Measurements from ENCODE around the gene CHST11.

DNA sequence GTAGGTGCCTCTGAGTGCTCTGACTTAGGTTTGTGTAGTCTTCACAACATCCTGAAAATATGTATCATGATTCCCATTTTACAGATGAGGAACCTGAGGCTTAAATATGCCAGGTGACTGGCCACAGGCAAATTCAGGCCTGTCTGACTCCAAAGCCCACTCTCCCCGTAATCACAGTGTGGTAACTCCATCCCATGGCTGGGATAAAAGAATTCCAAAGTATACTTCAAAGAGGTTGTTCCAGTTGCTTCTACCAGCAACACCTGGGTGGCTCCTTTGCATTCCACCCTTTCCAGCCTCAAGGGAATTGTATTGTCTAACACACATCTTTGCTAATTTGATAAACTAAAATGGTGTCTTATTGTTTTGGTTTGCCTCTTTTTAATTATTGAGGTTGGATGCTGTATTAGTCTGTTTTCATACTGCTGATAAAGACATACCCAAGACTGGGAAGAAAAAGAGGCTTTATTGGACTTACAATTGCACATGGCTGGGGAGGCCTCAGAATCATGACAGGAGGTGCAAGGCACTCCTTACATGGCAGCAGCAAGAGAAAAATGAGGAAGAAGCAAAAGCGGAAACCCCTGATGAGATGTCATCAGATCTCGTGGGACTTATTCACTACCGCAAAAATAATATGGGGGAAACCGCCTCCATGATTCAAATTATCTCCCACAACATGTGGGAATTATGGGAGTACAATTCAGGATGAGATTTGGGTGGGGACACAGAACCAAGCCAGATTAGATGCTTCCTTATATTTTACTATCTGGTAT, 9.9 kb upstream of the CHST11 start:
- TF ChIP-seq HNF4A (conservative IDR thresholded peaks at IDR 0.05) (no peak), YY1 (IDR thresholded peaks at IDR 0.05) (no peak), SP1 (IDR thresholded peaks at IDR 0.05) (no peak), FOXA1 (IDR thresholded peaks at IDR 0.05) (no peak), JUND (IDR thresholded peaks at IDR 0.05) (no peak), GABPA (IDR thresholded peaks at IDR 0.05 in 1 of 2, conservative IDR thresholded peaks at IDR 0.05 in 1 of 2) (no peak), TAF1 (conservative IDR thresholded peaks at IDR 0.05) (no peak), RAD21 (IDR thresholded peaks at IDR 0.05) (no peak), NR2F2 (IDR thresholded peaks at IDR 0.05) (no peak)
- TF ChIP-seq, protein P1, sequence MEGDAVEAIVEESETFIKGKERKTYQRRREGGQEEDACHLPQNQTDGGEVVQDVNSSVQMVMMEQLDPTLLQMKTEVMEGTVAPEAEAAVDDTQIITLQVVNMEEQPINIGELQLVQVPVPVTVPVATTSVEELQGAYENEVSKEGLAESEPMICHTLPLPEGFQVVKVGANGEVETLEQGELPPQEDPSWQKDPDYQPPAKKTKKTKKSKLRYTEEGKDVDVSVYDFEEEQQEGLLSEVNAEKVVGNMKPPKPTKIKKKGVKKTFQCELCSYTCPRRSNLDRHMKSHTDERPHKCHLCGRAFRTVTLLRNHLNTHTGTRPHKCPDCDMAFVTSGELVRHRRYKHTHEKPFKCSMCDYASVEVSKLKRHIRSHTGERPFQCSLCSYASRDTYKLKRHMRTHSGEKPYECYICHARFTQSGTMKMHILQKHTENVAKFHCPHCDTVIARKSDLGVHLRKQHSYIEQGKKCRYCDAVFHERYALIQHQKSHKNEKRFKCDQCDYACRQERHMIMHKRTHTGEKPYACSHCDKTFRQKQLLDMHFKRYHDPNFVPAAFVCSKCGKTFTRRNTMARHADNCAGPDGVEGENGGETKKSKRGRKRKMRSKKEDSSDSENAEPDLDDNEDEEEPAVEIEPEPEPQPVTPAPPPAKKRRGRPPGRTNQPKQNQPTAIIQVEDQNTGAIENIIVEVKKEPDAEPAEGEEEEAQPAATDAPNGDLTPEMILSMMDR (IDR thresholded peaks at IDR 0.05; ENCODE audit: low read depth, low read length, missing input control) = no peak
- TF ChIP-seq, protein P2, sequence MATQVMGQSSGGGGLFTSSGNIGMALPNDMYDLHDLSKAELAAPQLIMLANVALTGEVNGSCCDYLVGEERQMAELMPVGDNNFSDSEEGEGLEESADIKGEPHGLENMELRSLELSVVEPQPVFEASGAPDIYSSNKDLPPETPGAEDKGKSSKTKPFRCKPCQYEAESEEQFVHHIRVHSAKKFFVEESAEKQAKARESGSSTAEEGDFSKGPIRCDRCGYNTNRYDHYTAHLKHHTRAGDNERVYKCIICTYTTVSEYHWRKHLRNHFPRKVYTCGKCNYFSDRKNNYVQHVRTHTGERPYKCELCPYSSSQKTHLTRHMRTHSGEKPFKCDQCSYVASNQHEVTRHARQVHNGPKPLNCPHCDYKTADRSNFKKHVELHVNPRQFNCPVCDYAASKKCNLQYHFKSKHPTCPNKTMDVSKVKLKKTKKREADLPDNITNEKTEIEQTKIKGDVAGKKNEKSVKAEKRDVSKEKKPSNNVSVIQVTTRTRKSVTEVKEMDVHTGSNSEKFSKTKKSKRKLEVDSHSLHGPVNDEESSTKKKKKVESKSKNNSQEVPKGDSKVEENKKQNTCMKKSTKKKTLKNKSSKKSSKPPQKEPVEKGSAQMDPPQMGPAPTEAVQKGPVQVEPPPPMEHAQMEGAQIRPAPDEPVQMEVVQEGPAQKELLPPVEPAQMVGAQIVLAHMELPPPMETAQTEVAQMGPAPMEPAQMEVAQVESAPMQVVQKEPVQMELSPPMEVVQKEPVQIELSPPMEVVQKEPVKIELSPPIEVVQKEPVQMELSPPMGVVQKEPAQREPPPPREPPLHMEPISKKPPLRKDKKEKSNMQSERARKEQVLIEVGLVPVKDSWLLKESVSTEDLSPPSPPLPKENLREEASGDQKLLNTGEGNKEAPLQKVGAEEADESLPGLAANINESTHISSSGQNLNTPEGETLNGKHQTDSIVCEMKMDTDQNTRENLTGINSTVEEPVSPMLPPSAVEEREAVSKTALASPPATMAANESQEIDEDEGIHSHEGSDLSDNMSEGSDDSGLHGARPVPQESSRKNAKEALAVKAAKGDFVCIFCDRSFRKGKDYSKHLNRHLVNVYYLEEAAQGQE (IDR thresholded peaks at IDR 0.05) = no peak
- TF ChIP-seq, protein P3, sequence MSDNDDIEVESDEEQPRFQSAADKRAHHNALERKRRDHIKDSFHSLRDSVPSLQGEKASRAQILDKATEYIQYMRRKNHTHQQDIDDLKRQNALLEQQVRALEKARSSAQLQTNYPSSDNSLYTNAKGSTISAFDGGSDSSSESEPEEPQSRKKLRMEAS (IDR thresholded peaks at IDR 0.05) = no peak

Data from liver (tissue), 3 donors.